HG03175 (cell line): Measurements from ENCODE around the gene DCBLD1.
A peak's percentile ranks its signal among the peaks of the same experiment; 100 is the strongest.

Source experiments
- ATAC-seq: cut with Tn5 transposase; IDR thresholded peaks from one replicate; pipeline ENCODE4 v1.9.1; 2021; ENCODE audit warnings: mild to moderate bottlenecking, moderate library complexity; ENCODE audit not compliant: unreplicated experiment

Gene DCBLD1

GRCh38 chr6:117521791-117522502 is 39.5 kb downstream of the DCBLD1 start:
- no peak for ATAC-seq

- ATAC-seq: no peak
Observed at GRCh38 chr6:117525607-117526006, 43.1 kb downstream of the DCBLD1 start.

- ATAC-seq: no peak
Observed at GRCh38 chr6:117530467-117531242, 48.2 kb downstream of the DCBLD1 start.

GRCh38 chr6:117531346-117531745 is 48.9 kb downstream of the DCBLD1 start:
- ATAC-seq: no peak

GRCh38 chr6:117531809-117532725 is 49.6 kb downstream of the DCBLD1 start:
- ATAC-seq: no peak

- ATAC-seq: no peak
Observed at GRCh38 chr6:117533775-117534174, 51.3 kb downstream of the DCBLD1 start.

- no peak for ATAC-seq
Observed at GRCh38 chr6:117534974-117535373, 52.5 kb downstream of the DCBLD1 start.

- ATAC-seq: no peak
Observed at GRCh38 chr6:117536317-117536716, 53.8 kb downstream of the DCBLD1 start.

- no peak for ATAC-seq
Observed at GRCh38 chr6:117538615-117539014, 56.1 kb downstream of the DCBLD1 start.

GRCh38 chr6:117540670-117541069 is 58.2 kb downstream of the DCBLD1 start:
- no peak for ATAC-seq

- ATAC-seq: no peak
Observed at GRCh38 chr6:117542493-117542892, 60.0 kb downstream of the DCBLD1 start.

- no peak for ATAC-seq
Observed at GRCh38 chr6:117544716-117545115, 62.2 kb downstream of the DCBLD1 start.

- ATAC-seq: no peak
Observed at GRCh38 chr6:117545161-117545595, 62.7 kb downstream of the DCBLD1 start.

GRCh38 chr6:117546674-117547073 is 64.2 kb downstream of the DCBLD1 start:
- no peak for ATAC-seq

GRCh38 chr6:117547688-117548621 is 65.5 kb downstream of the DCBLD1 start:
- ATAC-seq: peak; percentile 56

- ATAC-seq: no peak
Observed at GRCh38 chr6:117548797-117549301, 66.4 kb downstream of the DCBLD1 start.

GRCh38 chr6:117549611-117550010 is 67.1 kb downstream of the DCBLD1 start:
- peak; percentile 36 for ATAC-seq

GRCh38 chr6:117550078-117550600 is 67.7 kb downstream of the DCBLD1 start:
- ATAC-seq: no peak

- ATAC-seq: no peak
Observed at GRCh38 chr6:117550618-117551242, 68.3 kb downstream of the DCBLD1 start.
